Activated naive CD4-positive, alpha-beta T cell treated with anti-CD3 and anti-CD28 coated beads, Interleukin-2, amount 50 U/mL, for 24 hours (primary cell): ENCODE data around the gene MIEF1.
"Not testable (repeated sequence)": the region's sequence is repeated elsewhere in the genome, so short reads cannot be mapped to it uniquely, and the experiment has no call there.

Experiments used
- H3K27ac Mint-ChIP-seq: one replicate; pipeline ENCODE4 v1.8.0; 2021; ENCODE audit warnings: mild to moderate bottlenecking, mixed read lengths
- H3K27me3 Mint-ChIP-seq: one replicate; pipeline ENCODE4 v1.8.0; 2021; ENCODE audit warnings: mixed read lengths
- H3K36me3 Mint-ChIP-seq: one replicate; pipeline ENCODE4 v1.8.0; 2021; ENCODE audit warnings: mixed read lengths
- H3K4me1 Mint-ChIP-seq: one replicate; pipeline ENCODE4 v1.8.0; 2021; ENCODE audit warnings: mixed read lengths
- H3K4me3 Mint-ChIP-seq: one replicate; pipeline ENCODE4 v1.8.0; 2021; ENCODE audit warnings: mild to moderate bottlenecking, mixed read lengths
- H3K9me3 Mint-ChIP-seq: one replicate; pipeline ENCODE4 v1.8.0; 2021; ENCODE audit warnings: mixed read lengths

Gene MIEF1

DNA sequence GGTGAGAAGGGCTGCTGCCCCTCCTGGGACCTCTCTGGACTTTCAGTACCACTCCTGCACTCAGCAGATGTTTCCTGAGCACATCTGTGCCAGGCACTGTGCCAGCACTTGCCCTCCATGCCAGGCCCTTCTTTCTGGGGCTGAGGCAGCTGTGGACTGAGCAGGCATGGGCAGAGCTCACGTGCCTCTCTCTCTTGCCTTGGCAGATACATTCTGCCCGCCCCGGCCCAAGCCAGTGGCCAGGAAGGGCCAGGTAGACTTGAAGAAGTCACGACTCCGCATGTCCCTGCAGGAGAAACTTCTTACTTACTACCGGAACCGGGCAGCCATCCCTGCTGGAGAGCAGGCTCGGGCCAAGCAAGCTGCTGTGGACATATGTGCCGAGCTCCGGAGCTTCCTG, 9.9 kb downstream of the MIEF1 start:
- H3K27ac Mint-ChIP-seq: no peak overlapping the region

DNA sequence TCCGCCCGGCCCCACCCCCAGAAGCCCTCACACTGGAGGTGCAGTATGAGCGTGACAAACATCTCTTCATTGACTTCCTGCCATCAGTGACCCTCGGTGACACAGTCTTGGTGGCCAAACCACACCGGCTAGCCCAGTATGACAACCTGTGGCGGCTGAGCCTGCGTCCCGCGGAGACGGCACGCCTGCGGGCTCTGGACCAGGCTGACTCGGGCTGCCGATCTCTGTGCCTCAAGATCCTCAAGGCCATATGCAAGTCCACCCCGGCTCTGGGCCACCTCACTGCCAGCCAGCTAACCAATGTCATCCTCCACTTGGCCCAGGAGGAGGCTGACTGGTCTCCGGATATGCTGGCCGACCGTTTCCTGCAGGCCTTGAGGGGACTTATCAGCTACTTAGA, 11.7 kb downstream of the MIEF1 start:
- Mint-ChIP-seq H3K9me3 (no peaks in the 10 kb centered on the region), H3K4me1 (peaks cover 32% of the 10 kb centered on the region), H3K36me3 (peaks cover 8% of the 10 kb centered on the region), H3K27ac (no peak overlapping the region), H3K4me3 (no peak overlapping the region), H3K27me3 (no peaks in the 10 kb centered on the region)

More for the DNA sequence above, 9.9 kb downstream of the MIEF1 start:
- H3K9me3 Mint-ChIP-seq: no peaks in the 10 kb centered on the region
- H3K4me1 Mint-ChIP-seq: peaks cover 36% of the 10 kb centered on the region
- H3K36me3 Mint-ChIP-seq: peaks cover 10% of the 10 kb centered on the region
- no peaks in the 10 kb centered on the region for H3K27me3 Mint-ChIP-seq
- H3K4me3 Mint-ChIP-seq: no peak overlapping the region

DNA sequence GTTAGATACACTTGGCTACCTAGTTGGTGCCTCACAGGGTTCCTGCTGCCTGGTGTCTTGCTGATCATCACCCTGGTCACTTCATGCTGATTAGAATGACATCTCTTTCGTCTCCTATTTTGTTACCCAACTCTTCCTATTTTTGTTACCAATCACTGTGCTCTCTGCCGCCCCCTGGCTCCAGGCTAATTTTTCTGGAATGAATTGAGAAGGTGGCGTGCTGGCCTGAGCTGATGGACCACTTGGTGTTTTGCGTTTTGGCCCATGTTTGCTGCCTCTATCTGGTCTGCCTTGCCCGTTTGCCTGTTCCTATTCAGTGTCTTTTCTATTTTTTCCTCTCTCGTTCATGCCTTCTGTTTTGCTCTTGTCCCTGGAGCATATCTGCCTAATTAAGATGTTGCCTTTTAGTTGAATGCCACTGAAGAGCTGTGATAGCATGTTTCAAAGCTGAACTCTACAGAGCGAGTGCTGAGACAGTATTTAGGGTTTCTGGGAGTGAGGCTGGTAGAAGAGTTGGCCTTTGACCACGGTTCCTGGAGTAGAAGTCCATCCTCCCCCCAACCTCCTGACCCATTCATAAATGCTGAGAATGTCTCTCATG, 12.4 kb downstream of the MIEF1 start:
- H3K9me3 Mint-ChIP-seq: no peaks in the 10 kb centered on the region
- H3K4me3 Mint-ChIP-seq: no peak overlapping the region
- H3K4me1 Mint-ChIP-seq: peaks cover 30% of the 10 kb centered on the region
- H3K27me3 Mint-ChIP-seq: no peaks in the 10 kb centered on the region
- peak overlapping the region; percentile 48 for H3K27ac Mint-ChIP-seq
- H3K36me3 Mint-ChIP-seq: peaks cover 8% of the 10 kb centered on the region

DNA sequence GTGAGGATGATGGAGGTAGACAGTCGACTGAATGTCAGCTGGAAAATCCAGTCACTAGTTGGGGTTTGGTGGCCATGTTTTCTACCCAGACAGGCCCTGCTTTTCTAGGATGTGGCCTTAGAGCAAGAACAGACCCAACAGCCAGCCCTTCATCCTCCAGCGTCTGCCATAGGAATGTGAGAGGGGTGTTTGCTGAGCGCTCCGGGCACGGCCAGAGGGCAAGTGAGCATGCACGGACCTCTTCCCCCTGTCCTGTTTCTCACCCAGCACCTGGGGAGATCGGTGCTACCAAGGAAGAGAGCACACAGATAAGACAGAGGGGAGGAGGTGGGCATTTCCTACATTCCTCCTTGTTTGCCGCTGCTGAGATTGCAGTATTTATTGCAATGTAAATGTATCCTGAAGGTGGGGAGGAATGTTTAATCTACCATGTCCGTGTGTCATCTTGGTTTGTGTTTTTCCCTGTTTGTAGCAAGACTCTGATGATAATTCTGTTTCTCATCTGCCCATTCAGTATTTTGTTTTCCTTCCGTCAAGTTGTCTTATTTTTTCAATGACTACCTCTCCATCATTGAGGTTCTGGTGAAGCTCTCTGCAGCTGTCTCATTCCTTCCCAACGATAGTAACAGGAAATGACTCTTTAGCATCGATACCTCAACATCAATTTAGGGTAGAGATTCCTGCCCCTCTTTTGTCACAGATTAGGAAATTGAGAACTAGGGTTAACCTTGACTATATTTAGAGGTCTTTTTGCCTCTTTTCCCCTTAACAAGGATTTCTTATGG, 13.4 kb downstream of the MIEF1 start:
- H3K27me3 Mint-ChIP-seq: no peaks in the 10 kb centered on the region
- no peak overlapping the region for H3K4me3 Mint-ChIP-seq
- peak overlapping the region; percentile 79 for H3K27ac Mint-ChIP-seq
- peaks cover 6% of the 10 kb centered on the region for H3K36me3 Mint-ChIP-seq
- H3K9me3 Mint-ChIP-seq: no peaks in the 10 kb centered on the region
- H3K4me1 Mint-ChIP-seq: peaks cover 24% of the 10 kb centered on the region

DNA sequence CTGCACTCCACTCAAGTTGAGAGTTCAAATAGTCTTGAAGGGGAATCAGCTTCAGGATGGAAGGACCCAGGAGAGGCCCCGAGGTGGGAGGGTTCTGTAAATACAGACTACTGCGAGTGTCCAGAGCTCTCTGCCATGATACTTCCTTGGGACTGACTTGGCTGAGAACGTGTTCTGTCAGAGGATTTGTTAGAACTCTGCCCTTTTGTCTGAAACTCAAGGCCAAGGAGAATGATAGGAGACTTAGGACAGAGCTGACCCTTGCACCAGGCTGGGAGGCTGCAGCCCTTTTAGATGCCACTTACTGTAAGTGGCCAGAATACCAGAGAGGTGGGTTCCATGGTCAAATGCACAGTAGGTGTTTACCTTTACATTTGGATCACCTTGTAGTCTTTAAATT, 15.4 kb downstream of the MIEF1 start:
- H3K27ac Mint-ChIP-seq: peak overlapping the region; percentile 70
- no peak overlapping the region for H3K4me3 Mint-ChIP-seq
- H3K9me3 Mint-ChIP-seq: no peaks in the 10 kb centered on the region
- peaks cover 19% of the 10 kb centered on the region for H3K36me3 Mint-ChIP-seq
- peaks cover 31% of the 10 kb centered on the region for H3K4me1 Mint-ChIP-seq
- H3K27me3 Mint-ChIP-seq: no peaks in the 10 kb centered on the region

DNA sequence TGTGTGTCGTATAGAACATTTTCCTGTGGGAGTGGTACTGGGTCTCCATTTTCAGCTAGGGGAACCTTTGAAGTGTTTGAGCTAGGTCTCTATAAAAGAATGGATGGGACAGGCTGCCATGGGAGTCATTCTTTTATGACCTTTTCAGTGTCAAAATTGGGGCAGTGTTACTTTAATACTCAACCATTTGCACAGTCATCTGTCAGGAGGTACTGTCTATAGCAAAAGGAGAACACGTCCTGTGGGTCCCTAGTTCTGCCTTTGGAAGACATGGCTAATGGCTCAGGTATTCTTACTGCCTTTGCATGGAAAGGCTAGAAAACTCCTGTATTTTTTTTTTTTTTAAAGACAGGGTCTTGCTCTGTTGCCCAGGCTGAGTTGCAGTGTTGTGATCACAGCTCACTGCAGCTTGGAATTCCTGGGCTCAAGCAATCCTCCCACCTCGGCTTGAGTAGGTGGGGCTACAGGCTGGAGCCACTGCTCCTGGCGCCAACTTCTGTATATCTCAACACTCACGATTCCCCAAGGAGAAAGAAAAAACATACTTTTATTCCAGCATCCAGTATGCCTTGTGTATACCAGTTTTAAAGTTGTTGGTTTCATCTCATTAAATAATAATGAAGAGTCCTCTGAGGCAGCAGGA, 16.2 kb downstream of the MIEF1 start:
- peak overlapping the region; percentile 94 for H3K27ac Mint-ChIP-seq
- H3K4me1 Mint-ChIP-seq: peaks cover 39% of the 10 kb centered on the region
- H3K4me3 Mint-ChIP-seq: peak overlapping the region; percentile 89
- peaks cover 26% of the 10 kb centered on the region for H3K36me3 Mint-ChIP-seq
- H3K27me3 Mint-ChIP-seq: no peaks in the 10 kb centered on the region
- no peaks in the 10 kb centered on the region for H3K9me3 Mint-ChIP-seq

DNA sequence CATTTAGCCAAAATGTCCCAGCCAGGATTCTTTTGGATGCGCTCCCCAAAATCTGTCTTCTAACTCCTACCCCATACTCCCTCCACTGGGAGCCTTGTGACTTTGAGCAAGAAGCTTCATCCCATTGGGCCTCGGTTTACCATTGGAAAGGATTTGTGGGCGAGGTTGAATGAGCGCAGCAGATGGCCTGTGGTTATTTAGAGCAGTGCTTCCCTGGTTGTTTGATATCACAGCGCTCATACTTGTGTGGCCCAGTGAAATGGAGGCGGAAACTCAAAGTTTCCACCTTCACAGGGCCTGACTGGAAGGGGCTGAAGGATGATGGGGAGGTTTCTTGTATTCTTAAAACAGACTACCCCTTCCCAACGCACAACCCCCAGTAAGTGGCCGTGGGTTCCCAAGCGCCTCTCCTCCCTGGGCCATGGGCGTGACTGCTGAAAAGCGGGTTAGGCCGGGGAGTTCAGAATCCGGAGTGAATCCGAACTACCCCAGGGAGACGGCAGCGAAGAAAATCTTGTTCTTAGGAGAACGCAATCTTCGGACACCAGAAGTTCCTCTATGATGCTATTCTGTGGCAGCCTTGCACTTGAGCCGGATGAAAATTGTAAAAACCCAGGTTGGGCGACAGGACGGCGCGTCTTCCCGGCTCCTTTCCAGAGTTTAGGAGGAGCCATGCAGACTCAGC, 17.0 kb downstream of the MIEF1 start:
- Mint-ChIP-seq H3K27me3 (no peaks in the 10 kb centered on the region), H3K4me3 (peak overlapping the region; percentile 89), H3K27ac (peak overlapping the region; percentile 94), H3K9me3 (no peaks in the 10 kb centered on the region), H3K4me1 (peaks cover 43% of the 10 kb centered on the region), H3K36me3 (peaks cover 28% of the 10 kb centered on the region)

DNA sequence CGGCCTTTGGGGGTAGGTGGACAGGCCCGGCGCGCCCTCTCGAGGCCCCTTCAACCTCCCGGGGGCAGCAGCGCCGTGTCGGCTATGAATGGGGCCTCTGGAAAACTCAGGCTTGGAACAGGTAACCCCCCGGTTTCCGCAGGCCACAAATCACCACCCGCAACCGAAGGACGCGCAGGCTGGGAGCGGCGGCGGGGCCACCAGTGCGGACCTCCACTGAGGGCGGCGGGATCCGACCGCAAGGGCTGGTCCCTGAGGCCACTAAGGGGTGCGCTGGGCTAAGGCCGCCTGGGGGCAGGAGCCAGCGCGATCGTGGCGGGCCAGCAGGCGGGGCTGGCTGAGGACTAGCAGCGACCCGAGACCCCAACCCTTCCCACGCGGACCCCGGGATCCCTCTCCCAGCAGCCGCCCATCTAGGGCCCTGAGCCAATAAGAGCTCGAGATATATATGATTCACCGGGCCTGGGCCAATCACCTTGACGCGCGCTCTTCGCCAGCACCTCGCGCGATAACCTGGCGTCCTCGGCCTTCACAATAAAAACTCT, 17.7 kb downstream of the MIEF1 start:
- Mint-ChIP-seq H3K9me3 (no peaks in the 10 kb centered on the region), H3K4me3 (peak overlapping the region; percentile 89), H3K27me3 (no peaks in the 10 kb centered on the region), H3K4me1 (peaks cover 44% of the 10 kb centered on the region), H3K27ac (peak overlapping the region; percentile 100), H3K36me3 (peaks cover 30% of the 10 kb centered on the region)

DNA sequence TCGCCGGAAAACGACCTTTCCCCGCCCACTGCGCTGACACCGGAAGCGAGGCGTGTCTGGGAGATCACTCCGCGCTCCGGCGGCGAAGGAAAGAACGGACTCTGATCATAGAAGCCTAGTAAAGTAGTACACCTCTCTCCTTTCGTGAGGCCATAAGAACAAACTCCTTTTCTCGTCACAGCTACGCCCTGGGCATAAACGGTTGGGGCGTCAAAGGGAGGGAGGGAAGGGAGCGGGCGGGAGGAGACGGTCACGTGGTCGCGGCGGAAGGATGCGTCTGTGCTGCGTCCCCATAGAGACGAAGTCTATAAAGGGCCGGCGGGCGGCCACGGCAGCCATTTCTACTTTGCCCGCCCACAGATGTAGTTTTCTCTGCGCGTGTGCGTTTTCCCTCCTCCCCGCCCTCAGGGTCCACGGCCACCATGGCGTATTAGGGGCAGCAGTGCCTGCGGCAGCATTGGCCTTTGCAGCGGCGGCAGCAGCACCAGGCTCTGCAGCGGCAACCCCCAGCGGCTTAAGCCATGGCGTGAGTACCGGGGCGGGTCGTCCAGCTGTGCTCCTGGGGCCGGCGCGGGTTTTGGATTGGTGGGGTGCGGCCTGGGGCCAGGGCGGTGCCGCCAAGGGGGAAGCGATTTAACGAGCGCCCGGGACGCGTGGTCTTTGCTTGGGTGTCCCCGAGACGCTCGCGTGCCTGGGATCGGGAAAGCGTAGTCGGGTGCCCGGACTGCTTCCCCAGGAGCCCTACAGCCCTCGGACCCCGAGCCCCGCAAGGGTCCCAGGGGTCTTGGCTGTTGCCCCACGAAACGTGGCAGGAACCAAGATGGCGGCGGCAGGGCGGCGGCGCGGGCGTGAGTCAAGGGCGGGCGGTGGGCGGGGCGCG, 18.4 kb downstream of the MIEF1 start, which contains the start of gene ATF4:
ATF4 (plus strand) TSS at position 337 of the 880 bp plus-strand sequence. CDS start 884 bp downstream, outside the sequence.
- peaks cover 33% of the 10 kb centered on the region for H3K36me3 Mint-ChIP-seq
- peak within 1 kb of the TSS; percentile 100 for H3K27ac Mint-ChIP-seq
- peaks cover 50% of the 10 kb centered on the region for H3K4me1 Mint-ChIP-seq

DNA sequence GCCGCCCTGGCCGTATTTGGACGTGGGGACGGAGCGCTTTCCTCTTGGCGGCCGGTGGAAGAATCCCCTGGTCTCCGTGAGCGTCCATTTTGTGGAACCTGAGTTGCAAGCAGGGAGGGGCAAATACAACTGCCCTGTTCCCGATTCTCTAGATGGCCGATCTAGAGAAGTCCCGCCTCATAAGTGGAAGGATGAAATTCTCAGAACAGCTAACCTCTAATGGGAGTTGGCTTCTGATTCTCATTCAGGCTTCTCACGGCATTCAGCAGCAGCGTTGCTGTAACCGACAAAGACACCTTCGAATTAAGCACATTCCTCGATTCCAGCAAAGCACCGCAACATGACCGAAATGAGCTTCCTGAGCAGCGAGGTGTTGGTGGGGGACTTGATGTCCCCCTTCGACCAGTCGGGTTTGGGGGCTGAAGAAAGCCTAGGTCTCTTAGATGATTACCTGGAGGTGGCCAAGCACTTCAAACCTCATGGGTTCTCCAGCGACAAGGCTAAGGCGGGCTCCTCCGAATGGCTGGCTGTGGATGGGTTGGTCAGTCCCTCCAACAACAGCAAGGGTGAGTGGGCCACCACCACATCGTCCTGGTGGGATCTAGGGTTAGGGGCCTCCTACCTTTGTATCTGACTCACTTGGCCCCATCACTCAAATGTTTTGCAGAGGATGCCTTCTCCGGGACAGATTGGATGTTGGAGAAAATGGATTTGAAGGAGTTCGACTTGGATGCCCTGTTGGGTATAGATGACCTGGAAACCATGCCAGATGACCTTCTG, 19.2 kb downstream of the MIEF1 start:
- H3K9me3 Mint-ChIP-seq, H3K27me3 Mint-ChIP-seq: not testable (repeated sequence)
- Mint-ChIP-seq H3K36me3 (peaks cover 31% of the 10 kb centered on the region), H3K27ac (peak overlapping the region; percentile 100), H3K4me1 (peaks cover 48% of the 10 kb centered on the region), H3K4me3 (peak overlapping the region; percentile 89)

More for the DNA sequence above, 18.4 kb downstream of the MIEF1 start, which contains the start of gene ATF4:
- H3K9me3 Mint-ChIP-seq: no peaks in the 10 kb centered on the region
- peak within 1 kb of the TSS; percentile 89 for H3K4me3 Mint-ChIP-seq
- no peaks in the 10 kb centered on the region for H3K27me3 Mint-ChIP-seq

DNA sequence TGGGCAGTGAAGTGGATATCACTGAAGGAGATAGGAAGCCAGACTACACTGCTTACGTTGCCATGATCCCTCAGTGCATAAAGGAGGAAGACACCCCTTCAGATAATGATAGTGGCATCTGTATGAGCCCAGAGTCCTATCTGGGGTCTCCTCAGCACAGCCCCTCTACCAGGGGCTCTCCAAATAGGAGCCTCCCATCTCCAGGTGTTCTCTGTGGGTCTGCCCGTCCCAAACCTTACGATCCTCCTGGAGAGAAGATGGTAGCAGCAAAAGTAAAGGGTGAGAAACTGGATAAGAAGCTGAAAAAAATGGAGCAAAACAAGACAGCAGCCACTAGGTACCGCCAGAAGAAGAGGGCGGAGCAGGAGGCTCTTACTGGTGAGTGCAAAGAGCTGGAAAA, 20.0 kb downstream of the MIEF1 start:
- Mint-ChIP-seq H3K36me3 (peaks cover 31% of the 10 kb centered on the region), H3K4me1 (peaks cover 52% of the 10 kb centered on the region), H3K4me3 (peak overlapping the region; percentile 89), H3K27ac (peak overlapping the region; percentile 100)
- H3K27me3 Mint-ChIP-seq, H3K9me3 Mint-ChIP-seq: not testable (repeated sequence)

DNA sequence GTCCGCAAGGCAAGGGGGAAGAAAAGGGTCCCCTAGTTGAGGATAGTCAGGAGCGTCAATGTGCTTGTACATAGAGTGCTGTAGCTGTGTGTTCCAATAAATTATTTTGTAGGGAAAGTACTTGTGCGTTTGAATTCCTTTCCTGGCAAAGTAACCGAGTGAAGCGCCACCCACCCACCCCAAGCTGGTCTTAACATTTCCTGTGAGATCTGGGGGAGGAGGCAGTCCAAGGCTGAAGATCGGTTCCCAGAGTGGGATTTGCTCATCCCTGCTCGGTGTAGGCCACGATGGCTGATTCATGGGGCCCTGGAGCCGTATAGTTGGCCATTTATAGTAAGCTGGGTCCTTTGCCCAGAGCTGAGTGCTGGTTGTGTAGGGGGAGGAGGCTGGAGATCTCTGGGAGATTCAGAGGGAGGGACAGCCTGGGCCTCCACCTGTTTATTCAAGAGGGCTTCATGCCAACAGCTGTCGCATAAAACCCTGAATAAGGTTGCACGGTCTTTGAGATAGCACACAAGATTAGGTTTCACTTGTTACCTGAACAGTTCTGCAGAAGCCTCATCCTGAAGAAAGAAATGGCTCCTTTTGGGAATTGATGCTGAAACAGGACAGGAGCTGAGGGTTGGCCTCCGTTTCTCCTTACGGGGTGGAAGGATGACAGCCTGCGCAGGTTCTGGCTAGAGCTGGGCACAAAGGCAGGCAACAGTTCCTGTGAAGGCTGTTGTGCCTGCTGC, 20.6 kb downstream of the MIEF1 start:
- peak overlapping the region; percentile 100 for H3K27ac Mint-ChIP-seq
- peaks cover 59% of the 10 kb centered on the region for H3K4me1 Mint-ChIP-seq
- H3K27me3 Mint-ChIP-seq: no peaks in the 10 kb centered on the region
- no peaks in the 10 kb centered on the region for H3K9me3 Mint-ChIP-seq
- peaks cover 31% of the 10 kb centered on the region for H3K36me3 Mint-ChIP-seq
- peak overlapping the region; percentile 89 for H3K4me3 Mint-ChIP-seq

DNA sequence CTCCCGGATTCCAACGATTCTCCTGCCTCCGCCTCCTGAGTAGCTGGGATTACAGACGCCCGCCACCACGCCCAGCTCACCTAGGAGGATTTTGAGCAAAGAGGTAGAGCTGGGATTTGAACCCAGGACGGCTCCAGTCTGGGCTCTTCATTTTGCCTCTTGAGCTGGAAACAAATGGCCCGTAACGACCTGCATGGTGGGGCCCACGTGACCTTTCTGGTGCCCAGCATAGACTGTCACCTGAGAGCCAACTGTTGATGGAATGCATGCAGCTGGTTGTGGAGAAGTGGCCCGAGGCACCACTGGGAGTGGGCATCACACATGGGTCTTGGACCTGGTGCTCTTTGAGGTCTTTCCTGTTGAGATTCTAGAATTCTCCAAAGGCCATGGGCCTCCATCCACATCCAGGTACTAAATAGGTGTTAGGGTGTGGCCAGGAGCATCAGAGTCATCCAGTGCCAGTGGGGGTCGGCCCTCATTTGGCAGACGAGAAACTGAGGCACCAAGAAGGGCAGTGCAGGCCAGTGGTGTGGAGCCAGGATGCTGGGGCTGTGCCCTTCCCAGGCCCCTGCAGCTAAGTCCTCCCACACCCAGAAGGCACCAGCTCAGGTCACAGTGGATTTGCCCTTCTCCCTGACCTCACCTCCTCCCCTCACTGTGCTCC, 22.1 kb downstream of the MIEF1 start:
- peaks cover 33% of the 10 kb centered on the region for H3K36me3 Mint-ChIP-seq
- no peaks in the 10 kb centered on the region for H3K9me3 Mint-ChIP-seq
- H3K27me3 Mint-ChIP-seq: no peaks in the 10 kb centered on the region
- peak overlapping the region; percentile 84 for H3K27ac Mint-ChIP-seq
- peak overlapping the region; percentile 80 for H3K4me3 Mint-ChIP-seq
- H3K4me1 Mint-ChIP-seq: peaks cover 67% of the 10 kb centered on the region
